HuH-7 (cell line): ENCODE data around the gene ABCA7.
"Not testable (repeated sequence)": the region's sequence is repeated elsewhere in the genome, so short reads cannot be mapped to it uniquely, and the experiment has no call there.

Source experiments
- DNase-seq: peaks from one replicate; pipeline ENCODE4 v3.0.0; 2011; ENCODE audit warnings: low spot score

ABCA7 gene

DNA sequence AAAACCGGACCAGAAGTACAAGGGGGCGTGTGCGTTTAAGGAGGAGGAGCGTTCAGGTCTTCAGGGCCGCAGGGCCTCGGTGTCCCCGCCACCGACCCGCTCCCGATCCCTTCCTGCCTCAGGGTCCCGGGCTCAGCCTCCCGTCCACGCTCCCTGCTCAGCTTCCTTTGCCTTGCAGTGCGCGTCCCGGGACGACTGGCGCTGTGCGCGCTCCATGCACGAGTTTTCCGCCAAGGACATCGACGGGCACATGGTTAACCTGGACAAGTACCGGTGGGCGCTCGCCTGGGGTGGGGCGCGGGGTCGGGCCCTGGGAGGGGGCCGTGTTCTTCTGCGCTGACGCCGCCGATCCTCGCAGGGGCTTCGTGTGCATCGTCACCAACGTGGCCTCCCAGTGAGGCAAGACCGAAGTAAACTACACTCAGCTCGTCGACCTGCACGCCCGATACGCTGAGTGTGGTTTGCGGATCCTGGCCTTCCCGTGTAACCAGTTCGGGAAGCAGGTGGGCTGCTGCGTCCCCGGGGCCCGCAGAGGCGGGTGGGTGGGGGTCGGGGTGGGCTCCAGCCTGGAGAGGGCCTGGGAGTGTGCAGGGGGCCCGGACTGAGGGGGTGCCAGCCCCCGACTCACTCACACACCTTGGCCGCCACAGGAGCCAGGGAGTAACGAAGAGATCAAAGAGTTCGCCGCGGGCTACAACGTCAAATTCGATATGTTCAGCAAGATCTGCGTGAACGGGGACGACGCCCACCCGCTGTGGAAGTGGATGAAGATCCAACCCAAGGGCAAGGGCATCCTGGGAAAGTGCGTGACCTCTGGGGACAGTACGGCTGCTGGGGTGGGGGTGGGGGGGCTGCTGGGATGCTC lies 65.3 kb downstream of the ABCA7 start:
- DNase-seq, result peak; percentile 47

DNA sequence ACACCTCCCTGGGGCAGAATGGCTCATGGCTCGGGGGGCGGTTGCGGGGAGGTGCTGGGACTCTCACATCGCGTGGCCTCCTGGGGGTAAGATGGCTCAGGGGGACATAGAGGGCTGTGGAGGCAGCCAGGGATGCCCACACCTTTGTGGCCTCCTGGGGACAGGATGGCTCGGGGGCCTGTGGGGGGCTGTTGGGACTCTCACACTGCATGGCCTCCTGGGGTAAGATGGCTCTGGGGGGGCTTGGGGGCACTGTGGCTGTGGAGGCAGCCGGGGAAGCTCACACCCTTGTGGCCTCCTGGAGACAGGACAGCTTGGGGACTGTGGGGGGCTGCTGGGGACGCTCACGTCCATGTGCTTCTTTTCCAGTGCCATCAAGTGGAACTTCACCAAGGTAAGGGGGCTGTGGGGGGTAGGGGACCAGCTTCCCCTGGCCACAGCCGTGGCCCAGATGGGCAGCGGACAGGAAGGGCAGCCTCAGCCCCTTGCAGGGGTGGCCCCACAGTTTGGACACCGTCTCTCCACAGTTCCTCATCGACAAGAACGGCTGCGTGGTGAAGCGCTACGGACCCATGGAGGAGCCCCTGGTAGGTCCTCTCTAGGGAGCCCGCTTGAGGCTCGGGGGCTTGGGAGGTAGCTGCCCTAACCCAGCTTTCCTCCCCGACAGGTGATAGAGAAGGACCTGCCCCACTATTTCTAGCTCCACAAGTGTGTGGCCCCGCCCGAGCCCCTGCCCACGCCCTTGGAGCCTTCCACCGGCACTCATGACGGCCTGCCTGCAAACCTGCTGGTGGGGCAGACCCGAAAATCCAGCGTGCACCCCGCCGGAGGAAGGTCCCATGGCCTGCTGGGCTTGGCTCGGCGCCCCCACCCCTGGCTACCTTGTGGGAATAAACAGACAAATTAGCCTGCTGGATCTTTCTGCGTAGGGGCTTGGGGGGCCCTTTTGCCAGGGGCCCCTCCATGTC lies 66.2 kb downstream of the ABCA7 start:
- no peak for DNase-seq

DNA sequence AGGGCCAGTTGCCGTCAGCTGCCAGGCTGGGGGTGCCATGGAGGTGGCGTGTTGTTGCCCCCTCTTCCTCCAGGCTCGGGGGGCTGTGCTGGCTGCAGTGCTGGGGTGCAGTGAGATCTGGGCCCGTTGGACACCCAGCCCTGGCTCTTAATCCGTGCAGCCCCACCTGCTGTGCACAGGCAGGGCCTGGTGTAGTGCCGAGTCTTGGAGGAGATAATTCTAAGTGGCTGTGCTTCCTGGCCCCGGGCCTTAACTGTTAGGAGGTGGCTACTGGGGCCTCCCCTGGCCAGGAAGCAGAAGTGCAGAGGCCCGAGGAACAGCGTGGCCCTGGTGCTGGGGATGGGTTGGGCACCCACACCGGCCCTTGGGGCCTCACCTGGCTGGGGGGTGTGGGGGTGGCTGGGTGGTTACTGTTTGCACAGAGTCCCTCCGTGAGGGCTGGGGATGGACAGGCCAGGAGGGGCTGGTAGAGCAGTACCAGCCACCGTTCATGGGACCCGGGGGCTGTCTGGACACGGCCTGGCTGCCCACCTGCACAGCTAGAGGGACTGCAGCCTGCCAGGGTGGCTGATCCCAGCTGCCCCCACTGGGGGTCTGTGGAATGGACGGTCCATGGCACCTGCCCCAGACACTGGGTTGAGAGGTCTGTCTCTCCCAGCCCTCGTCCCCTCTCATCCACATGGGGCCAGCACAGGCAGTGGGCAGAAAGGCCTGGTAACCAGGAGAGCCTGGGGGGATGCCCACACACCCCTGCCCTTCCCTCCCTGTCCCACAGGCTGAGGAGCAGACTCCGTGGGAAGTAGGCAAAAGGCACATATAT lies 67.1 kb downstream of the ABCA7 start:
- DNase-seq, result peak; percentile 40

DNA sequence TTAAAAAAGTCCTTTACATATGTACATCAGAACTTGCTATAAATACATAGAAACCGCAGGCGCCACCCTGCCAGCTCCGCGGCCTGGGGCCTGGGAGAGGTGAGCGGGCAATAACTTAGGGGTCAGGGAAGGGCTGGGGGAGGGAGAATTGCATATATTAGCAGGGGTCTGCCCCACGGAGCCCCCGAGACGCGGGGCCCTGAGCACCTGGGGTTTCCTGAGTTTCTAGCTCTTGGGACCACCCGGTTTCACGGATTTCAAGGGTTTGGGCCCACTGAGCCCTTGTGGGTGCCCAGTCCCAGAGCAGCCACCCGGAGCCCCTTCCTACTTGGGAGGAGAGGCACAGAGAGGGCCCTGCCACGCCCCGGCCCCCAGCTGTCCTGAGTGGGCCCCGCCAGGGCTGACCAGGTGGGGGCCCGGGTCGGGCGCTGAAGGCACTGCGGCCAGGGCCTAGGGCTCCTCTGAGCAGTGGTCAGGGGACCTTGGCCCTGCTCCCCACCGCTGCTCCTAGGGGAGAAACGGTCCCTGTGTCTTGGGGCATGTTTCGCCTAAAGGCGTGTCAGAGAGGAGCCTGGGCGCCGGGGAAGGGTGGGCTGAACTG lies 67.9 kb downstream of the ABCA7 start:
- DNase-seq, result no peak

DNA sequence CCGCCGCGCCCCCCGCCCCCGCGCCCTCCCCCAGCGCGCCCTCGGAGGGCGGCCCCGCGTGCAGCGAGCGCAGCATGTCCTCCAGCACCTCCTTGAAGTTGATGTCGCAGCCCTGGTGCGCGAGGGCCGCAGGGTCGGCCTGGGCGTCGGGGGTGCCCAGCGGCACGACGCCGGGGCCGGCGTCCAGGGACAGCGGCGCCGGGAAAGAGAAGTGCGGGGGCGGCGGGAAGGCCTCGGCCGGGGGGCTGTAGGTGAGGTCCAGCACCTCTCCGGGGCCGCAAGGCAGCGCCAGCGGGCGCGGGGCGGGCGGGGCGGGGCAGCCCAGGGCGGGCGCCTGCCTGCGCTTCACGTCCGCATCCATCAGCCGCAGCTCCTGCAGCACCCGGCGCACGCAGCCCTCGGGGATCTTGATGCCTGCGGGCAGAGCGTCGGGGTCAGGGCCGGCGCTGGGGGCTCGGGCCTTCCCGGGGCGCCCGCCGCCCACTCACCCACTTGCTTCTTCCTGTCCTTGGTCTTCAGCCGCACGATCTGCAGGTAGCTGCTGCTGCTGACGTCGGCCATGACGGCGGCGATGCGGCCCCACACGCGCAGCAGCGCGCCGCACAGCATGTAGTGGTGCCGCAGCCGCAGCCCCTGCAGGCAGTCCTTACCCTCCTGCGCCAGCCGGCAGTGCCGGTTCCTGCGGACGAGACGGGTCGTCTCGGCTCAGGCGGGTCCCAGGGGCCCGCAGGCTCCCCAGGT lies 68.6 kb downstream of the ABCA7 start:
- no peak for DNase-seq

DNA sequence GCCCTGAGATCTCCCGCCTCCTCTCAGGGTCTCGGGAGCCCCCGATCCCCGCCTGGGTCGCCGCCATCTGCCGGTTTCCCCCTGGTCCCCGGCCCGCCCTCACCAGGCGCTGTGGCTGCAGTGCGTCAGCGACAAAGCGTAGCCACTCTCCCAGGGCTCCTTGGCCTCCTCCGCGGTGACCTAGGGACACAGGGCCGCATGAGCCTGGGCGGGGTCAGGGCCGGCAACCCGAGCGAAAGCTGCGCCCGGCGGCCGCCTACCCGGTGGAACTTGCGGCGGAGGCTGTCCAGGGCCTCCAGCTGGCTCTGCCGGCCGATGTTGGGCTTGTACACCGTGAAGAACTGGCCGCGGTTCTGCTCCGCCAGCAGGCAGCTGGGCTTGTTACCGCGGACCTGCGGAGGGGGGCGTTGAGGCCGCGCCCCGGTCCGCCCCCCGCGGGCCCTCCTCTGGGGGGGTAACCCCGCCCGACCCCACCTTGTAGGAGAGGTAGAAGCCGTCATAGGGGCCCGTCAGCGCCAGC lies 69.2 kb downstream of the ABCA7 start:
- DNase-seq, result no peak

DNA sequence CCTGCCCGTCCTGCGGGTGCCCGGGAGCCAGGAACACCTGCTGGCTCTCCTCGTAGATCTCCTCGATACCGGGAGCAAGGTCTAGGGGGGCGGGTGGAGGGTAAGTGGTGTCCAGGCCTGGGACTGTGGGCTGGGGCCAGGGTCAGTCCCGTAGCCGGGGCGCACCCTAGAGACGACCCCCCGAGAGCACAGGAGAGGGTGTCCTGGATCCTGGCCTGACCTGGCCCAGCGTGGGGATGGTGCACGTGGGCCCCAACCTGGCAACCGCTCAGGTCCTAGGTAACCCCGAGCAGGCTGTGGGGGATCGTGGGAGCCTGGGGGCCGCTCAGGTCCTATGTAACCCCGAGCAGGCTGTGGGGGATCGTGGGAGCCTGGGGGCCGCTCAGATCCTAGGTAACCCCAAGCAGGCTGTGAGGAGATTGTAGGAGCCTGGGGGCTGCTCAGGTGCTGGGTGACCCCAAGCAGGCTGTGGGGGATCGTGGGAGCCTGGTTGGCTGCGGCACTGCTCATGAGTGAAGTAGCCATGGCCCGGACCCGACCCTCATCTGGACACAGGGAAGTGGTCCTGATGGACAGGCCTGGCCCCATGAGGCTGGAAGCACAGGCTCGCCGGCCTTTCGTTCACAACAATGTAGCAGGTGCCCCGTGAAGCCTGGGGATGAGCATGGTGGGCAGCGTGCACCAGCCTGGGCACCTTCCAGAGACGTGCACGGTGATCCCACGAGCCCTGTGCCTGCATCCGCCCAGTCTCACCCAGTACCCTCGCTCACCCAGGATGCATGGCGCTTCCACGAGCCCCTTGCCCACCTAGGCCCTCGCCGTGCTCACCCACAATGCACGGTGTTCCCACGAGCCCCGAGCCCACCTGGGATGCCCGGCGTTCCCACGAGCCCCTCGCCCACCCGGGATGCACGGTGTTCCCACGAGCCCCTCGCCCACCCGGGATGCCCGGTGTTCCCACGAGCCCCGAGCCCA lies 70.1 kb downstream of the ABCA7 start:
- no peak for DNase-seq

DNA sequence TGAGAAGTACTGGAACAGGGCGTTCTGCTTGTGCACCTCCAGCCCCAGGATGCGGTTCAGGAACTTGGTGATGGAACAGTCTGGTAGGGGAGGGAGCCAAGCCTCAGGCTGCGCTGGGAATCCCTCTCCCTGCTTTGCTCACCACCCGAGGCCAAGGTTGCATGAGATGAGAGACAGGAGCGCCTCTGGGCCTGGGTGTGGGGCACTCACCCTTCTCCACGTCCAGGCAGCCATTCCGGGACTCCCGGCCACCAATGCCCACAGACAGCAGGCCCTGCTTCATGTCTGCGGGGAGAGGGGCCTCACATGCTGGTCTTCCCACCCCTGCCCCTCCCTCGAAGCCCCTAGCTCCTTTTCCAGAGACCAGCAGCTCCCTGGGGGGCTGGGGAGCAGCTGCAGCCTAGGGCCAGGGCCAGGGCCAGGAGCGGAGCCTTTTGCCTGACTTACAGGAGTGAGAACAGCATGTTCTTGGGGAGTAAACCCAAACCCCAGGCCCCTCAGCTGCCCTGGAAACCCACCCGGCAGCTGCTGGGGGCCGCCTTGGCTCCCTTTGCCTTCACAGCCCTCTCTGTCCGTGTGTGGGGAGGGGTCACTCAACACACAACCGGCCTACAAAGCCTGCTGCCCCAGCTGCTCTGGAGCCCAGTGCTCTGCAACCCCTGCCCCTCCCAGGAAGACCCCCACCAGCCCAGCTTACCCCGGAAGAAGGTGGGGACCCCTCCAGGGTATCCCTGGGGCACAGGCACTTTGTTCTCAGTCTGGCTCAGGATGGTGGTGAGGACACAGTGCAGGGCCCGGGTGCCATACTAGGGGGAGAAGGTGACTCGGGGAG lies 71.1 kb downstream of the ABCA7 start:
- no peak for DNase-seq

DNA sequence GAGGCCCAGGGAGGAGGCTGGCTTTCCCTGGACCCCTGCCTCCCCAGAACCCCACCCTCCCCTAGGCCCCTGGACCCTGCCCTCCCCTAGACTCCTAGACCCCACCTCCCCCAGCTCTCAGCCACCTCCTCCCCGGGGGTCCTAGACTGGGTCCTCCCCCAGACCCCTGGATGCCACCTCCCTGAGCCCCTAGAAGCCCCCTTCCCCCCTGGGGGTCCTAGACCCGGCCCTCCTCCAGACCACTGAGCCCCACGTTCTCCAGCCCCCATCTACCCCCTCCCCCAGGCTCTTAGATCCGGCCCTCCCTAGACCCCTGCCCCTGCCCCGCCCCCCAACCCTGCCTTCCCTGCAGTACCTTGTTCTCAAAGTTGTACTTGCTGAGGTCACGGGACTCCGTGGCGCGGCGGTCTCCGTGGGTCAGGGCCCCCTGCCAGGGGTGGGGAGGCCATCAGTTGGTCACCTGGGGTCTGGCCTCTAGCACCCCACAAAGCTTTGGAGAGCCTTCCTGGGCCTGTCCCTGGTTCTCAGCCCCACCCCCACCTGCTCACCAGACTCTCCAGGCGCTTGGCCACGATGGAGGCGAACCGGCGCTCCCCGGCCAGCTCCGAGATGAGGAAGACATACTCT lies 71.8 kb downstream of the ABCA7 start:
- no peak for DNase-seq

DNA sequence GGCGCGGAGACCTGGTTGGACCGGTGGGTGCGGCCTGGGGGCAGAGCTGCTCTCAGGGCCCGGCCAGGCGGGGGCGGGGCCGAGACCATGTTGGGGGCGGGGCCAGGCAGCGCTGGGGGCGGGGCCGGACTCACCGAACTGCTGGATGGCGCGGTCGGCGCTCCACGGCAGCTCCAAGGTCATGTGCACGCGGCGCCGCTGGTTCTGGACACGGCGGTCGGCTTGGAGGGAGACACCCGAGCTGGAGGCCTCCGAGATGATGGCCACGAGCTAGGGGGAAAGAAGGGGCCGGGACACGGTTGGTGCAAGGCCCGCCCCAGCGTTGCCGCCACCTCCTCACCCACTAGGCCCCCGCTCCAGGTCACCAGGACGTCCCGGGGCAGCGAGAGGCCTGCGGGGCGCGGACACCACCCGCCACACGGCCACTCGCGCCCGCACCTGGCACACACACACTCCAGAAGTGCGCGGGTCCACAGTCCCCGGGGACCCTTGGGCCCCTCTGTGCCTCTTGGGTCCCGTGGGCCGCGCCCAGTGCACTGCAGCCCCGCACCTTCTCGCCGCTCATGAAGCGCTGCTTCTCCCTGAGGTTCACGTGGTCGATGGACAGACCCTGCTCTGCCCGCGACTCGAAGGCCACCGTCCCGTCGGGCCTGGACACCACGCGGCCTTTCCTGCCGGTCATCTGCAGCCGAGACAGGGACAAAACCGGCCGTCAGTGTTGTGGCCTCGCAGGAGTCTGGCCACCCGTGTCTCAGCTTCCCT lies 72.5 kb downstream of the ABCA7 start:
- DNase-seq, result no peak

DNA sequence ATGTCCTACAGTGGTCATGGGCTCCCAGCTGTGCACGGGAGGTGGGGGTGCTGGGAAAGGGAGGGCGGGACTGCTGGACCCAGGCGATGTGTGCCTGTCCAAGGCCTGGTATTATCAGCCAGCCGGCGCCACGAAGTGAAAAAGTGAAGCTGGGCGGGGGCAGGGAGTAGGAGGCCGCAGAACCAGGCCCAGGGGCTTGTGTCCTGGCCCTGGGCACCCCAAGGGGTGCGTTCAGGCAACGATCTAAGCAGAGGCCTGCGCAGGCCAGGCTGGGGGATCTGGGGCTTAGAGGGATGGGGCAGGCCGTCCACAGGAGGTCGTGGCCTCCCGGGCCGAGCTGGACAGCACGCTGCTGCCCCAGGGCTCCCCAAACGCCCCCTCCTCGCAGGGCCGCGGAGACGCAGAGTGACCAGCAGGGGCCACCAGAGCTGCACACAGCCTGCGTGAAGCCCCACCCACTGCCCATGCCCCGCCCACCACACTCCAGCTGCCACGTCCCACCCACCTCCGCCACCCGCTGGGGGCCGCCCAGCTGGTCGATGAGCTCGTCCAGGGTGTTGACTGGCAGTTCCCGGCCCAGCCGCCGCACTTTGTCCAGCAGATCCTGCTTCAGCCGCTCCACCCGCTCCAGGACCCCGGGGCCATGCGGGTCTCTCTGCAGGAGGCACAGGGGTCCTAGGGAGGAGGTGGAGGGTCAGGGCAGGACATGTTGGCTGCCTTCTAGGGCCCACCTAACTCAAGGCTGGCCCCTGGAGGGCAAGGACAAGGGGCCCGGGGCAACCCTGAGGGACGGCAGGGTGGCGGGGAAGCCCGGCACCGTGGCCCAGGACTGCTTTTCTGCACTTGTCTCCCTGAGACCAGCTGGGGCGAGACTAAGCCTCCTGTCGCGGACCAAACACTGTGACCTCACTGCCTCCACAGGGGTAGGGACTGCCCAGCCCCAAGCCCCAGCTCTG lies 73.4 kb downstream of the ABCA7 start:
- DNase-seq, result peak; percentile 98

DNA sequence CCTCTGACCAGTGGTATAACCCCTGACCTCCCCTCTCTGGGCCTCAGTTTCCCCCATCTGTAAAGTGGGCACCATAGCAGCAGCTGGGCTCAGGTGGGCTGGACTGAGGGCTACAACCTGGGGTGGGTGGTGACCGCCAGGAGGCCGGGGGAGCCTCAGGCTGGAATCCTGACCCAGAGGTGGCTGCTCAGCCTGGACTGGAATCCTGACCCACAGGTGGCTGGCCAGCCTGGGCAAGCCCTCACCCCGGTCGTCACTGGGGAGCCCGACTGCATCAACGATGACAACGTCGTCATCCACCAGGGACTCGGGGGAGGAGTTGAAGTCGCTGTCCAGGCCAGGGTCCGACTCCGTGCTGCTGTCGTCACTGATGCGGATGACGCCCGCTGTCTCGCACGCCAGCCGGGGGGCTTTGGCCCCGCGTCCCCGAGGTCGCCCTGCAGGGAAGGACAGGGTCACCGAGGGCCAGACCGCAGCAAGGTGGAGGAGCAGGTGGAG lies 74.1 kb downstream of the ABCA7 start:
- no peak for DNase-seq

DNA sequence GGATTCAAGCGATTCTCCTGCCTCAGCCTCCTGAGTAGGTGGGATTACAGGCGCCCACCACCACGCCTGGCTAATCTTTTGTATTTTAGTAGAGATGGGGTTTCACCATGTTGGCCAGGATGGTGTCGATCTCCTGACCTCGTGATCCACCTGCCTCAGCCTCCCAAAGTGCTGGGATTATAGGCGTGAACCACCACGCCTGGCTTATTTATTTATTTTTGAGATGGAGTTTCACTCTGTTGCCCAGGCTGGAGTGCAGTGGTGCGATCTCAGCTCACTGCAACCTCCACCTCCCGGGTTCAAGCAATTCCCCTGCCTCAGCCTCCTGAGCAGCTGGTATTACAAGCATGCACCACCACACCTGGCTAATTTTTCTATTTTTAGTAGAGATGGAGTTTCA lies 74.8 kb downstream of the ABCA7 start:
- not testable (repeated sequence) for DNase-seq
